ENCODE results near the gene COG5. TPM values are rescaled to one million over a fixed set of nuclear protein-coding genes. Genes with fewer than 3 reads are reported as not detected.

COG5 gene
- total and polyA plus RNA-seq, 2 of the 4 experiments (the other 2 are of a cell fraction): 18.5 to 27.4 TPM

DNA sequence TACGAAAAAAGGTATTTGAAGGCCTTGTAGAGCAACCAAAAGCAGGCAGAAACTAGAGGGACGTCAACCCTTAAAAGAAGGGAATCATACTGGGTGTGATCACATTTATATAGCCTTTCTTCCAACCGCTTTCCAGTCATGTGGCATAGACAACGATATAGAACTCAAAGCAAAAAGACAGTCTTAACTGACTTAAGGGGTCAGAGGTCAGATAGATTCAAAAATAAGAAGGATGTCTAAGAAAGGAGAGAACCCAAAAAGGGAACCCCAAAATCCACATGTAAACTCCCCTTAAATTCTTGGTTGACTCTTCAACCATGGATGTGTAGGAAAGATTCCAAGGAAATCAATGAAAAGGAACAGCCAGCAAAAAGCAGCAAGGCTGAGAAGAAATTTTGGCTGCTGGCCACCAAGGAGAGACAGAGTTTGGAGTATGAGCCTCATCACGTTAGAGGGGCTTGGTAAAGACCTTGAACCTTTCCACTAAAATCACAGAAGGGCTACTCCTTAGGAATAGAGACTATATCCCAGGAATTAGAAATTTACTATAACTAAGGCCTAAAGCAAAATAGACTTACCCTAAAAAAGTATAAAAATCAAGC lies 24.9 kb upstream of the COG5 start:
- H2BK20ac ChIP-seq (ENCODE audit: low read depth, low read length): no peak overlapping the region
- H2BK15ac ChIP-seq (ENCODE audit: low read depth, low read length): no peak overlapping the region
- WGBS, 2 experiments (ENCODE audit: extremely low coverage in 2 of 2, insufficient read length in 1 of 2): no CpG with 5 or more reads among the region's 5 CpGs
- H3K27ac ChIP-seq (ENCODE audit: insufficient read depth, low read length): no peak overlapping the region
- TF ChIP-seq CTCF (conservative IDR thresholded peaks at IDR 0.05; ENCODE audit: low read depth, low read length) (no peak), POLR2A (IDR thresholded peaks at IDR 0.05; ENCODE audit: low read depth, low read length) (no peak), SMC3 (IDR thresholded peaks at IDR 0.05; ENCODE audit: low read depth, low read length) (no peak), FOS (IDR thresholded peaks at IDR 0.05; ENCODE audit: low read depth, low read length) (no peak), MXI1 (IDR thresholded peaks at IDR 0.05; ENCODE audit: borderline replicate concordance, low read depth, low read length) (no peak), RFX5 (IDR thresholded peaks at IDR 0.05; ENCODE audit: low read depth, low read length) (no peak), BHLHE40 (IDR thresholded peaks at IDR 0.05; ENCODE audit: low read depth, low read length) (no peak), MAZ (IDR thresholded peaks at IDR 0.05; ENCODE audit: borderline replicate concordance, low read depth, low read length) (no peak), MAFK (IDR thresholded peaks at IDR 0.05; ENCODE audit: low read depth, low read length) (no peak), RCOR1 (IDR thresholded peaks at IDR 0.05; ENCODE audit: insufficient replicate concordance, low read length) (no peak), CEBPB (IDR thresholded peaks at IDR 0.05; ENCODE audit: low read depth, low read length) (no peak), CHD1 (IDR thresholded peaks at IDR 0.05; ENCODE audit: low read depth, low read length) (no peak), NFE2L2 (IDR thresholded peaks at IDR 0.05; ENCODE audit: low read depth, low read length) (no peak)
- TF ChIP-seq, protein P1, sequence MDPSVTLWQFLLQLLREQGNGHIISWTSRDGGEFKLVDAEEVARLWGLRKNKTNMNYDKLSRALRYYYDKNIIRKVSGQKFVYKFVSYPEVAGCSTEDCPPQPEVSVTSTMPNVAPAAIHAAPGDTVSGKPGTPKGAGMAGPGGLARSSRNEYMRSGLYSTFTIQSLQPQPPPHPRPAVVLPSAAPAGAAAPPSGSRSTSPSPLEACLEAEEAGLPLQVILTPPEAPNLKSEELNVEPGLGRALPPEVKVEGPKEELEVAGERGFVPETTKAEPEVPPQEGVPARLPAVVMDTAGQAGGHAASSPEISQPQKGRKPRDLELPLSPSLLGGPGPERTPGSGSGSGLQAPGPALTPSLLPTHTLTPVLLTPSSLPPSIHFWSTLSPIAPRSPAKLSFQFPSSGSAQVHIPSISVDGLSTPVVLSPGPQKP (IDR thresholded peaks at IDR 0.05; ENCODE audit: borderline replicate concordance, low read depth, low read length): no peak
- H3K4me2 ChIP-seq (ENCODE audit: low read depth, low read length): no peak overlapping the region
- no peak overlapping the region for H3K56ac ChIP-seq (ENCODE audit: extremely low read depth, insufficient read depth, low read length)
- H2AK5ac ChIP-seq (ENCODE audit: low read depth, low read length): no peak overlapping the region
- no peak overlapping the region for H3K9ac ChIP-seq (ENCODE audit: low read depth, low read length)
- H2AFZ ChIP-seq (replicated peaks; ENCODE audit: low read length, poor library complexity): no peak overlapping the region
- no peaks in the 10 kb centered on the region for H3K9me3 ChIP-seq (ENCODE audit: control insufficient read depth, insufficient read depth, low read length)
- H4K20me1 ChIP-seq (ENCODE audit: insufficient read depth, low read length): no peaks in the 10 kb centered on the region
- intact Hi-C loops (cut with micrococcal nuclease) (no loop called here), in situ Hi-C loops (cut with MboI; ENCODE audit: low sequenced_read_pairs) (no loop called here), dilution Hi-C loops (cut with HindIII; ENCODE audit: low sequenced_read_pairs, unreplicated experiment) (no loop called here)
- H2AK9ac ChIP-seq (replicated peaks; ENCODE audit: low read depth, low read length, poor library complexity): no peak overlapping the region
- no peak overlapping the region for H3K14ac ChIP-seq (replicated peaks; ENCODE audit: low read depth, low read length)
- ChIA-PET POLR2A (ENCODE audit: unreplicated experiment) (no interaction called here), CTCF (no interaction called here)
- H3K4me1 ChIP-seq (ENCODE audit: control insufficient read depth, insufficient read depth, low read length): no peaks in the 10 kb centered on the region; the same call in 1 of the 2 replicates
- H3K9me1 ChIP-seq (ENCODE audit: insufficient read depth, low read length): no peaks in the 10 kb centered on the region
- peaks cover 8% of the 10 kb centered on the region; the same call in 1 of the 2 replicates for H3K36me3 ChIP-seq (ENCODE audit: control insufficient read depth, insufficient read depth, low read length)
- no peak overlapping the region for H4K91ac ChIP-seq (ENCODE audit: insufficient read depth, low read depth, low read length)
- H2BK5ac ChIP-seq (ENCODE audit: low read depth, low read length, poor library complexity, severe bottlenecking): no peak overlapping the region
- H4K5ac ChIP-seq (ENCODE audit: low read depth, low read length): no peak overlapping the region
- no peak overlapping the region for H3K23ac ChIP-seq (ENCODE audit: low read depth, low read length)
- H3K79me1 ChIP-seq (ENCODE audit: low read depth in 1 of 2, low read length in 2 of 2): peaks cover 26 to 40% of the 10 kb centered on the region in 2 experiments
- no peak overlapping the region for H2BK120ac ChIP-seq (ENCODE audit: low read depth, low read length)
- H3K4me3 ChIP-seq (ENCODE audit: insufficient read depth, low read depth, low read length): no peak overlapping the region
- H3K18ac ChIP-seq (ENCODE audit: low read depth, low read length): no peak overlapping the region
- DNase-seq: no peak
- no peaks in the 10 kb centered on the region for H3K27me3 ChIP-seq (ENCODE audit: control insufficient read depth, insufficient read depth, low read length)
- H3K4ac ChIP-seq (ENCODE audit: low read depth, low read length): no peak overlapping the region
- H4K8ac ChIP-seq (ENCODE audit: low read depth in 2 of 2, low read length in 2 of 2): no peak overlapping the region
- no TSS peak for BruUV-seq (replicated peaks)
- no peak for ATAC-seq (ENCODE audit: low read depth)

Data from IMR-90 (cell line).